Liver (tissue), 3 donors: ENCODE measurements around the gene TBC1D22B.

ENCODE experiments used
- ATF3 ChIP-seq: IDR thresholded peaks from 2 replicates; pipeline ENCODE4 v1.6.1; 2016; ENCODE audit warnings: antibody characterized with exemption
- CTCF ChIP-seq: fragments of 150-350 bp; IDR thresholded peaks from 2 replicates; pipeline ENCODE4 v1.5.1; 2017; ENCODE audit warnings: improper control_type of control experiment, low read depth, low read length; ENCODE audit not compliant: missing input control
- FOXA1 ChIP-seq: IDR thresholded peaks from 2 replicates; pipeline ENCODE4 v1.6.1; 2016; ENCODE audit warnings: antibody characterized with exemption
- GABPA ChIP-seq, 2 donors: IDR thresholded peaks in 1 of 2; conservative IDR thresholded peaks in 1 of 2; 2 replicates each; pipeline ENCODE4 v1.6.1; 2016; ENCODE audit warnings: antibody characterized with exemption in 2 of 2, mild to moderate bottlenecking in 1 of 2, moderate library complexity in 1 of 2
- JUND ChIP-seq, 2 donors: IDR thresholded peaks; 2 replicates each; pipeline ENCODE4 v1.6.1; 2016; ENCODE audit warnings: antibody characterized with exemption in 2 of 2
- MAX ChIP-seq: IDR thresholded peaks from 2 replicates; pipeline ENCODE4 v1.6.1; 2016; ENCODE audit warnings: antibody characterized with exemption
- RAD21 ChIP-seq, 2 donors: IDR thresholded peaks; 2 replicates each; pipeline ENCODE4 v1.6.1; 2016; ENCODE audit warnings: antibody characterized with exemption in 2 of 2, mild to moderate bottlenecking in 2 of 2
- RXRA ChIP-seq, 2 donors: IDR thresholded peaks; 2 replicates each; pipeline ENCODE4 v1.6.1; 2017 to 2018; ENCODE audit warnings: antibody characterized with exemption in 2 of 2, mild to moderate bottlenecking in 1 of 2
- SP1 ChIP-seq: IDR thresholded peaks from 2 replicates; pipeline ENCODE4 v1.6.1; 2018; ENCODE audit warnings: antibody characterized with exemption, mild to moderate bottlenecking
- TAF1 ChIP-seq: conservative IDR thresholded peaks from 2 replicates; pipeline ENCODE4 v1.6.1; 2016; ENCODE audit warnings: antibody characterized with exemption, mild to moderate bottlenecking
- YY1 ChIP-seq: IDR thresholded peaks from 2 replicates; pipeline ENCODE4 v1.6.1; 2016; ENCODE audit warnings: antibody characterized with exemption, mild to moderate bottlenecking
- ZBTB33 ChIP-seq: IDR thresholded peaks from 2 replicates; pipeline ENCODE4 v1.6.1; 2016; ENCODE audit warnings: antibody characterized with exemption
- TF ChIP-seq, protein P1 (sequence below): IDR thresholded peaks from 2 replicates; pipeline ENCODE4 v1.6.1; 2016; ENCODE audit warnings: antibody characterized with exemption, mild to moderate bottlenecking
- donor health status: healthy.
- donor health status: healthy.

- TF ChIP-seq CTCF, result no peak
- TF ChIP-seq RXRA (IDR thresholded peaks at IDR 0.05), result peak; percentile 9 to 65
- TF ChIP-seq SP1, result peak; percentile 14
- TF ChIP-seq TAF1, result no peak
- TF ChIP-seq, protein P1, sequence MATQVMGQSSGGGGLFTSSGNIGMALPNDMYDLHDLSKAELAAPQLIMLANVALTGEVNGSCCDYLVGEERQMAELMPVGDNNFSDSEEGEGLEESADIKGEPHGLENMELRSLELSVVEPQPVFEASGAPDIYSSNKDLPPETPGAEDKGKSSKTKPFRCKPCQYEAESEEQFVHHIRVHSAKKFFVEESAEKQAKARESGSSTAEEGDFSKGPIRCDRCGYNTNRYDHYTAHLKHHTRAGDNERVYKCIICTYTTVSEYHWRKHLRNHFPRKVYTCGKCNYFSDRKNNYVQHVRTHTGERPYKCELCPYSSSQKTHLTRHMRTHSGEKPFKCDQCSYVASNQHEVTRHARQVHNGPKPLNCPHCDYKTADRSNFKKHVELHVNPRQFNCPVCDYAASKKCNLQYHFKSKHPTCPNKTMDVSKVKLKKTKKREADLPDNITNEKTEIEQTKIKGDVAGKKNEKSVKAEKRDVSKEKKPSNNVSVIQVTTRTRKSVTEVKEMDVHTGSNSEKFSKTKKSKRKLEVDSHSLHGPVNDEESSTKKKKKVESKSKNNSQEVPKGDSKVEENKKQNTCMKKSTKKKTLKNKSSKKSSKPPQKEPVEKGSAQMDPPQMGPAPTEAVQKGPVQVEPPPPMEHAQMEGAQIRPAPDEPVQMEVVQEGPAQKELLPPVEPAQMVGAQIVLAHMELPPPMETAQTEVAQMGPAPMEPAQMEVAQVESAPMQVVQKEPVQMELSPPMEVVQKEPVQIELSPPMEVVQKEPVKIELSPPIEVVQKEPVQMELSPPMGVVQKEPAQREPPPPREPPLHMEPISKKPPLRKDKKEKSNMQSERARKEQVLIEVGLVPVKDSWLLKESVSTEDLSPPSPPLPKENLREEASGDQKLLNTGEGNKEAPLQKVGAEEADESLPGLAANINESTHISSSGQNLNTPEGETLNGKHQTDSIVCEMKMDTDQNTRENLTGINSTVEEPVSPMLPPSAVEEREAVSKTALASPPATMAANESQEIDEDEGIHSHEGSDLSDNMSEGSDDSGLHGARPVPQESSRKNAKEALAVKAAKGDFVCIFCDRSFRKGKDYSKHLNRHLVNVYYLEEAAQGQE, result peak; percentile 50
- TF ChIP-seq ATF3, result no peak
- peak; percentile 20 for TF ChIP-seq ZBTB33
- TF ChIP-seq GABPA (IDR thresholded peaks at IDR 0.05 in 1 of 2, conservative IDR thresholded peaks at IDR 0.05 in 1 of 2), result no peak
- TF ChIP-seq MAX, result peak; percentile 42
- no peak for TF ChIP-seq RAD21 (IDR thresholded peaks at IDR 0.05)
- TF ChIP-seq JUND (IDR thresholded peaks at IDR 0.05), result peak in 1 of 2 donors; percentile 34
- peak; percentile 46 for TF ChIP-seq YY1
- peak; percentile 95 for TF ChIP-seq FOXA1
These were observed 5.0 kb downstream of the TBC1D22B start for GRCh38 chr6:37262446-37263026.
